ENCODE data around the gene LIPK.
"Not testable (repeated sequence)": the region's sequence is repeated elsewhere in the genome, so short reads cannot be mapped to it uniquely, and the experiment has no call there.

Gene LIPK

GRCh38 chr10:88705958-88706357 is at the start of gene LIPK:
Gene LIPK, plus strand, starts transcription at chr10:88706249. Its CDS starts 18,295 bp downstream, at chr10:88724544.
- no peaks in the 10 kb centered on the region for H3K9me3 Mint-ChIP-seq
- H3K4me3 Mint-ChIP-seq, result no peak within 1 kb of the TSS

GRCh38 chr10:88657901-88658300 is 48.1 kb upstream of the LIPK start:
- Mint-ChIP-seq H3K4me3 (no peak overlapping the region), H3K9me3 (no peaks in the 10 kb centered on the region), H3K27ac (no peak overlapping the region), H3K36me3 (peaks cover 6% of the 10 kb centered on the region), H3K4me1 (no peaks in the 10 kb centered on the region)
- ATAC-seq (peak; percentile 61), DNase-seq (ENCODE audit: low spot score in 2 of 2) (no peak)

More at GRCh38 chr10:88705958-88706357, at the start of gene LIPK:
- no peaks in the 10 kb centered on the region for H3K36me3 Mint-ChIP-seq
- H3K27ac Mint-ChIP-seq, result no peak within 1 kb of the TSS
- peaks cover 8% of the 10 kb centered on the region for H3K4me1 Mint-ChIP-seq
- DNase-seq (ENCODE audit: low spot score in 2 of 2) (no peak), ATAC-seq (no peak)

DNA sequence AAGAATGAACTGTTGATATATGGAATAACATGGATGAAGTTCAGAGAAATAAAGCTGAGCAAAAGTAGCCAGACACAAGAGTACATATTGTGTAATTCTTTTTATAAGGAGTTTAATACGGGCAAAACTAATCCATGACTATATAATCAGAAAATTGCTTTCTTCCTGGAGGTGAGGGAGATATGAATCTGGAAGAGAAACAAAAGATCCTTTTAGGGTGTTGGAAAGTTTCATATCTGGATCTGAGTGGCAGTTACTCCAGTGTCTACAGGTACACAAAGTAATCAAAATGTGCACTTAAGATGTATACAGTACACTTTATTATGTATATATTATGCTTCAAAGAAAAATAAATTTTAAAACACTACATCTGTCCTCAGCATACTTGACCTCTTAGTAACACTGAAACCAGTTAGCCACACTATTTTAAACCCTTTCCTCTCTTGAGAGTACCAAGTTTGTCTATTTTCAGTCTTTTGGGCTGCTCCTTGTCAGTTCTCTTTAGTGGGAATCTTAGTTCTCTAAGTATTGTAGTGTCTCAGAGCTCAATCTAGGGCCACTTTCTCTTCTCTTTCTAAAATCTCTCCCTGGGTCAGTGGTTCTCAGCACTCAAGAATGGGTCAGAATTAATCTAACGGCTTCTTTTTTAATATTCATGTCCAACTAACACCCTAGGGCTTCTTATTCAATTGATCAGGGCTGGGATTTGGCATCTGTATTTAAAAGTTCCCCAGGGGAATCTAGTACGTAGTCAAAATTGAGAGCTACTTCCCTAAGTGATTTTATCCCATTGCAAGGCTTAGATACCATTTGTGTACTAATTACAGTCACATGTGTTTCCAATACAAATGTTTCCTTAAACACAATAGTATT is 46.1 kb upstream of the LIPK start:
- H3K9me3 Mint-ChIP-seq, result no peaks in the 10 kb centered on the region
- no peak overlapping the region for H3K27ac Mint-ChIP-seq
- DNase-seq (ENCODE audit: low spot score in 2 of 2) (no peak), ATAC-seq (no peak)
- H3K4me3 Mint-ChIP-seq, result no peak overlapping the region
- H3K4me1 Mint-ChIP-seq, result no peaks in the 10 kb centered on the region
- peaks cover 6% of the 10 kb centered on the region for H3K36me3 Mint-ChIP-seq

DNA sequence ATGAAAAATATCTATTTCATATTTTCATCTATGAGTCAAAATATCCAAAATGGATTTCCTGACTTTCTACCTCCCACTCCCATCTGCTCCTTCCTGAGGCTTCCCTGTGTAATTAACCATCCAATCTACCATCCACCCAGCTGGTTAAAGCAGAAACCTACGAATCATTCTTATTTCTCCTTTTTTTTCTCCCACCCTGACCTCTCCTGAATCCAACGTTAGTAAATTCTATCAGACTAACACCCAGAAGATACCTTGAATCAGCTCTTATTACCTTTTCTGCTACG is 45.5 kb upstream of the LIPK start:
- Mint-ChIP-seq H3K27ac (no peak overlapping the region), H3K4me1 (no peaks in the 10 kb centered on the region), H3K9me3 (no peaks in the 10 kb centered on the region), H3K36me3 (peaks cover 6% of the 10 kb centered on the region), H3K4me3 (no peak overlapping the region)
- DNase-seq (ENCODE audit: low spot score in 2 of 2), result no peak
- no peak for ATAC-seq

GRCh38 chr10:88661018-88661417 is 45.0 kb upstream of the LIPK start:
- H3K4me3 Mint-ChIP-seq, result no peak overlapping the region
- H3K4me1 Mint-ChIP-seq, result no peaks in the 10 kb centered on the region
- no peak overlapping the region for H3K27ac Mint-ChIP-seq
- peaks cover 6% of the 10 kb centered on the region for H3K36me3 Mint-ChIP-seq
- ATAC-seq (no peak), DNase-seq (ENCODE audit: low spot score in 2 of 2) (no peak)
- no peaks in the 10 kb centered on the region for H3K9me3 Mint-ChIP-seq

GRCh38 chr10:88661577-88661976 is 44.5 kb upstream of the LIPK start:
- H3K4me3 Mint-ChIP-seq, result no peak overlapping the region
- H3K4me1 Mint-ChIP-seq, result no peaks in the 10 kb centered on the region
- no peaks in the 10 kb centered on the region for H3K9me3 Mint-ChIP-seq
- H3K36me3 Mint-ChIP-seq, result peaks cover 6% of the 10 kb centered on the region
- DNase-seq (ENCODE audit: low spot score in 2 of 2) (no peak), ATAC-seq (no peak)
- no peak overlapping the region for H3K27ac Mint-ChIP-seq

- not testable (repeated sequence) for H3K4me1 Mint-ChIP-seq; DNase-seq (ENCODE audit: low spot score in 2 of 2); H3K36me3 Mint-ChIP-seq; H3K9me3 Mint-ChIP-seq; H3K4me3 Mint-ChIP-seq; H3K27ac Mint-ChIP-seq; ATAC-seq
Measured at GRCh38 chr10:88663153-88663552, 42.9 kb upstream of the LIPK start.

GRCh38 chr10:88664142-88664541 is 41.9 kb upstream of the LIPK start, which contains the start of gene LIPF:
Gene LIPF, plus strand, starts transcription at chr10:88664442. Its CDS starts 2,856 bp downstream, at chr10:88667298.
- Mint-ChIP-seq H3K27ac (no peak within 1 kb of the TSS), H3K4me3 (no peak within 1 kb of the TSS), H3K9me3 (no peaks in the 10 kb centered on the region), H3K4me1 (no peaks in the 10 kb centered on the region), H3K36me3 (no peaks in the 10 kb centered on the region)
- no peak for ATAC-seq
- DNase-seq (ENCODE audit: low spot score in 2 of 2), result no peak

- Mint-ChIP-seq H3K36me3 (no peaks in the 10 kb centered on the region), H3K9me3 (no peaks in the 10 kb centered on the region), H3K27ac (no peak overlapping the region), H3K4me3 (no peak overlapping the region), H3K4me1 (peaks cover 12% of the 10 kb centered on the region)
- ATAC-seq (no peak), DNase-seq (ENCODE audit: low spot score in 2 of 2) (no peak)
Measured at GRCh38 chr10:88668465-88668864, 37.6 kb upstream of the LIPK start.

DNA sequence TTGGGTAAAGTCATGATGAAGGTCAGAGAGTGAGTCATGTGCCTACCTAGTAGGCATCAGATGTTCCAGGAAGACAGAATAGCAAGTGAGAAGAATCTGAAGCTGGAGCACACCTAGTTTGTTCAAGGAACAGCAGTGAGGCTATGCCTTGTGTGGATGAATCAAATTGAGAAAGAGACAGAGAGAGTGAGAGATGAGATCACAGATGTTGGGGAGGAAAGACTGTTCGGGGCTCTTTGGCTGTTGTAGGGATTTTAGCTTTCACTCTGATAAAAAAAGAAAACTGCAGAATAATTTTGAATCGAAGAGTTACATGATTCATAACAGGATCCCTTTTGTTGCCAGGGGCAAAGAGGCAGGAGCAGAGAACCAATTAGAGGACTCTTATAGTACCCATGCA is 35.6 kb upstream of the LIPK start:
- H3K4me1 Mint-ChIP-seq, result peaks cover 12% of the 10 kb centered on the region
- no peaks in the 10 kb centered on the region for H3K9me3 Mint-ChIP-seq
- ATAC-seq (peak; percentile 99), DNase-seq (ENCODE audit: low spot score in 2 of 2) (peak; percentile 6 to 52)
- no peak overlapping the region for H3K27ac Mint-ChIP-seq
- H3K36me3 Mint-ChIP-seq, result no peaks in the 10 kb centered on the region
- H3K4me3 Mint-ChIP-seq, result peak overlapping the region; percentile 0

DNA sequence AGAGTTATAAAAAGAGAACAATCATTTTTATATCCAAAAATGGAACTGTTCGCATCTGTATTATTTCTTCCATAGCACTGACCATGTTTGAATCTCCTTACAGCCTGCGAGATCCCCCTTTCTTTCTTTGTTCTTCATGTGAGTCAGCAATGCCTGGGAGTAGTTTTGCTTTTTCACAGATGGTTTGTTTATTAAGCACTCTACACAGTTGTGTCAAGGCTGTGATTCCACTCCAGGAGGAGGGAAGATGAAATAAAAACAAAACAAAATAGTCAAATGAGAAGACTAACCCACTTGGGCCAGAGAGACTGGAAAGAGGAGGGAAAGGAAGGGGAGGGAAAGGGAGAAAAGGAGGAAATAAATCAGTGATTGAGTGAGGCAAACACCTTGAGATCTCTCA is 34.0 kb upstream of the LIPK start:
- Mint-ChIP-seq H3K4me3 (no peak overlapping the region), H3K36me3 (no peaks in the 10 kb centered on the region), H3K9me3 (no peaks in the 10 kb centered on the region), H3K27ac (no peak overlapping the region), H3K4me1 (peaks cover 12% of the 10 kb centered on the region)
- no peak for ATAC-seq
- no peak for DNase-seq (ENCODE audit: low spot score in 2 of 2)

DNA sequence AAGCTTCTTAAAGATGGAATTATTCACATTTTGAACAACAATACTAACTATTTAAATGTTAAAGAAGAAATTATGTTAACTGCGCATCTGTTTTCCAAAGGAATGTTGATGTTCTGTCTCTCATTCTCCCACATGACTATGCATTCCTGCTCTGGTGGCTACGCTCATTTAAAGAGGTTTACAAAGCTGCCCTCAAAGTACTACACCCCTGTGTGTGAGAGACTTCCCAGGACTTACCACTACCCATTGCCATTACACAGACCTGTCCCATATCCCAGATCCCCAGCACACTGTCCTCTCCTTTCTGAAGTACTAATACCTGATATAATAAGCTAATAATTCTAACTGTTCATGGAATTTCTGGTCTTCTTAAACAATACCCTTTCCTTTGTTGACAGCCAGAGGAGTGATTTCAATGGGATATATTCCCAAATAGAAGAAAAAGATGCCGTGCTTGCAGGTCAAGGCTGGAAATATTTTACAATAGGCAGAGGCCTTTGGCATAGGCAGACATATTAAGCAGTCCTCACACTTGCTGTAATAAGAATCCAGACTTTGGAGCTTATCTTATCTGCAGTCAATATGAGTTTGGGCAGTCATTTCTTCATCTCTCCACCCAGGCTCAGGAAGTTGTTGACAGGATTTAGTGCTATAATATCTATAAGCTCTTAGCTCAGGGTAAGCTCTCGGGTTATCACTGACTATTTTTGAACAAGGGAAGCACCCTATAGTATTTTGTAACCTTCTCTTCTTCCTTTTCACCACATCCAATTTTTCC is 29.6 kb upstream of the LIPK start:
- H3K9me3 Mint-ChIP-seq, result no peaks in the 10 kb centered on the region
- ATAC-seq (no peak), DNase-seq (ENCODE audit: low spot score in 2 of 2) (no peak)
- peaks cover 5% of the 10 kb centered on the region for H3K4me1 Mint-ChIP-seq
- H3K36me3 Mint-ChIP-seq, result no peaks in the 10 kb centered on the region
- no peak overlapping the region for H3K27ac Mint-ChIP-seq
- no peak overlapping the region for H3K4me3 Mint-ChIP-seq

DNA sequence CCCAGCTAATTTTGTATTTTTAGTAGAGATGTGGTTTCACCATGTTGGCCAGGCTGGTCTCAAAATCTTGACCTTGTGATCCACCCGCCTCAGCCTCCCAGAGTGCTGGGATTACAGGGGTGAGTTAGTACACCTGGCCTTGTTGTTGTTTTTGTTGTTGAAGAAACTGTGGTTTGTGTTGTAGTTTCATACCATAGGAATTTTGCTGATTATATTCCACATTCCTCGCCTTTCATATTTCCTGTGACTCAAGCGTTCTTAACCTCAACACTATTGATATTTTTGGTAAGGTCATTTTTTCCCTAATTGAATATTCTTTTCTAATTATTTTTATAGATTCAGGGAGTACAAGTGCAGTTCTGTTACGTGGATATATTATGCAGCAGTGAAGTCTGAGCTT is 25.1 kb upstream of the LIPK start:
- no peak for DNase-seq (ENCODE audit: low spot score in 2 of 2)
- no peak for ATAC-seq
- H3K27ac Mint-ChIP-seq, result no peak overlapping the region
- H3K4me1 Mint-ChIP-seq, result no peaks in the 10 kb centered on the region
- H3K9me3 Mint-ChIP-seq, result no peaks in the 10 kb centered on the region
- no peak overlapping the region for H3K4me3 Mint-ChIP-seq
- H3K36me3 Mint-ChIP-seq, result no peaks in the 10 kb centered on the region

DNA sequence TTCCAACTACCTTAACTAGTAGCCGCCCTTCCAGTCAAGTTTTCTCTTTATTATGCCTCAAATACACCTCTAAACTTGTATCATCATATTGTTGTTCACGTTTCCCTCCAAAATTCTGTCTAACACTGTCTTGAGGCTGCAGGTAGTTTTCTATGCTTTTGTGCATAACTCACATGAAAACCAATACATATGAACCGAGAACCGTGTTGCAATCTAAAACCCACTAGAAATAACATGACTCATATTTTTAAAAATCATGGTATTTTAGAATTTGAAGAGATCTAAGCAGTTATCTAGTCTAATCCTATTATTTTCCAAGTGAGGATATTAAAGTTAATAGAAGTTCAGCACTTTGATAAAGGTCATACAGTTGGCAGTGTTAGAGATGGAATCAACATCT is 23.6 kb upstream of the LIPK start:
- Mint-ChIP-seq H3K4me3 (no peak overlapping the region), H3K4me1 (no peaks in the 10 kb centered on the region), H3K36me3 (no peaks in the 10 kb centered on the region), H3K27ac (no peak overlapping the region), H3K9me3 (no peaks in the 10 kb centered on the region)
- no peak for ATAC-seq
- no peak for DNase-seq (ENCODE audit: low spot score in 2 of 2)

GRCh38 chr10:88687853-88688467 is 18.1 kb upstream of the LIPK start:
- Mint-ChIP-seq H3K36me3 (no peaks in the 10 kb centered on the region), H3K9me3 (no peaks in the 10 kb centered on the region), H3K4me3 (no peak overlapping the region), H3K27ac (no peak overlapping the region), H3K4me1 (no peaks in the 10 kb centered on the region)
- no peak for DNase-seq (ENCODE audit: low spot score in 2 of 2)
- ATAC-seq, result no peak

DNA sequence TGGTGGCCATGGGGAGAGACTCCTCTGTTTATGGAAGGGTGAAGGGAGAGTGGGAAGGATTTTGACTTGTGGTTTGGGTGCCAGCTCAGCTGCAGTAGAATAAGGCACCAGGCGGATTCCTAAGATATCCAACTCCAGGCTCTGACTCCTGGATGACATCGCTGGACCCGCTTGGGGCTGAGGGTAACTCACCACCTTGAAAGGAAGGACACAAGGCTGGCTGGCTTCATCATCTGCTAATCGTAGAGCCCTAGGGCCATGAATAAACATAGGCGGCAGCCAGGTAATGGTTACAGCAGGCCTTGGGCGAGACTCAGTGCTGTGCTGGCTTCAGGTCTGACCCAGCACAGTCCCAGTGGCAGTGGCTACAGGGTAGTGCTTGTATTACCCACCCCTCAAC is 16.7 kb upstream of the LIPK start:
- Mint-ChIP-seq H3K27ac (no peak overlapping the region), H3K4me3 (no peak overlapping the region), H3K4me1 (no peaks in the 10 kb centered on the region), H3K9me3 (no peaks in the 10 kb centered on the region), H3K36me3 (no peaks in the 10 kb centered on the region)
- DNase-seq (ENCODE audit: low spot score in 2 of 2) (no peak), ATAC-seq (peak; percentile 8)

Measured in stimulated activated effector memory CD8-positive, alpha-beta T cell treated with anti-CD3 and anti-CD28 coated beads, Interleukin-12 subunit alpha, Interleukin-12 subunit beta, amount 100 ng/mL, for 72 hours (primary cell).